ENCODE results near the gene SLC16A3. TPM values are rescaled to one million over a fixed set of nuclear protein-coding genes. Genes with fewer than 3 reads are reported as not detected.

Gene SLC16A3
- total RNA-seq, 1 donor from 2014 or later: 21.0 TPM

DNA sequence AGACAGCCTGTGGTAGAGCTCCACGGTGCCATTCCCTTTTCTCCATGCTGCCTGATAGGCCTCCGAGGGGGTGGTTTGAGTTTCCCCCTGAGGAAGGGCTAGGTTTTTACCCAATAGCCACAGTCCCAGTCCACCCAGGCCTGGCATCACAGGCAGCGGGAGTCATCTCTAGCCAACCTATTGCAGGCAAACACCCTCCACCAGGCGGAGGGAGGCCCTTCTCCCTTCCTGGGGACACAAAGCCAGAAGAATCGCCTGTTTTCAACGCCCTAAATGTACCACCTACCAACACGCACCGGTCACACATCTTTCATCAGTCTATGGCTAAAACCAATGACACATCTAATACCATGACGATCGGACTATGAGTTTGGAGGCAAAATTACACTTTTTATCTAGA, 37.3 kb downstream of the SLC16A3 start:
- TF ChIP-seq CTCF (IDR thresholded peaks at IDR 0.05) (no peak), EZH2phosphoT487 (IDR thresholded peaks at IDR 0.05) (no peak)
- no peaks in the 10 kb centered on the region for H3K27me3 ChIP-seq
- peaks cover 95% of the 10 kb centered on the region for H4K20me1 ChIP-seq (ENCODE audit: low read depth)
- no peak overlapping the region for H2AFZ ChIP-seq (replicated peaks)
- H3K79me2 ChIP-seq (ENCODE audit: low read depth): peaks cover 100% of the 10 kb centered on the region
- H3K27ac Mint-ChIP-seq: no peak overlapping the region
- H3K9me3 ChIP-seq (ENCODE audit: low read depth): no peaks in the 10 kb centered on the region
- H3K36me3 ChIP-seq: peaks cover 14% of the 10 kb centered on the region
- H3K27ac ChIP-seq: no peak overlapping the region
- no peaks in the 10 kb centered on the region for H3K9me3 Mint-ChIP-seq
- H3F3A ChIP-seq (ENCODE audit: low read depth): peaks cover 6% of the 10 kb centered on the region
- H3K27me3 Mint-ChIP-seq (ENCODE audit: insufficient read depth, low read depth): peaks cover 2% of the 10 kb centered on the region
- no peak for DNase-seq (ENCODE audit: low spot score)
- peak overlapping the region; percentile 2 for H3K4me3 Mint-ChIP-seq
- H3K36me3 Mint-ChIP-seq: peaks cover 54% of the 10 kb centered on the region
- H3K4me2 ChIP-seq: no peak overlapping the region
- H3K9ac ChIP-seq: no peak overlapping the region
- H3K4me3 ChIP-seq: no peak overlapping the region
- H3K4me1 Mint-ChIP-seq: peaks cover 28% of the 10 kb centered on the region
- H3K4me1 ChIP-seq: peaks cover 6% of the 10 kb centered on the region

DNA sequence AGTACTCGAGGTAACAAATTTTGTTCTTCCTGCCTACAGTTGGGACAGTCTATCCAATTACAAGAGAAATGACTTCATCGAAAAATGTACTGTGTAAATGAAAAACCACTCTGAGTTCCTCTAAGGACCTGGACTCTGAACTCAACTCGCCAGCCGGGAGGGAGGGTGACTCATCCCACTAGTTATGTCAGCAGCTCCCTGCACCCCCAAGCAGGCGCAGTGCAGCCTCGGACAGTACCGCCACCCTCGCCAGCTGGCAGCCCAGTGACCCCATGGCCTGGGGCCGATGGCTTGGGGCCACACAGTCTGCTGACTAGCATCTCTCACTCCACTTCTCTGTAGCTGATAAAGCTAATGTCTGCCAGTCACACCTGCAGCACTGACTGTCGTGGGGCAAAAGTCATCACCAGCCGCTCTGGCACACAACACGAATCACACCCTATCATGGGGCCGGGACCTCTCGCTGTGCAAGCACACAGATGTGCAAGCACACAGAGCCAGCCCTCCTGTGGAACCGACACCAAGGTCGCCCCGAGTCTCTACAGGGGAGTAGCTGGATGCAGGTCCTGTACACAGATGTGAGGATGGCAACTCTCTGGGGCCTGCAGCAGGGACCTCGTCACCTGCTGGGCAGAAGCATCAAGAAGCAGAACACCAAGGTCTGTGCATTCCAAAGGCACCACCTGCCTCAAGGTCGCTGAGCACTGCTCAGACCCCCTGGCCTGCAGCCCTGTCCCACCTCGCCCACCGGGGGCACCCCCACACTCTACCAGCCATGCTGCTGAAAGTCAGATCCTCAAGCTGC, 38.9 kb downstream of the SLC16A3 start:
- no peak overlapping the region for H3K27ac ChIP-seq
- TF ChIP-seq EZH2phosphoT487 (IDR thresholded peaks at IDR 0.05): no peak
- no peak for TF ChIP-seq EZH2 (IDR thresholded peaks at IDR 0.05)
- no peak for TF ChIP-seq CTCF (IDR thresholded peaks at IDR 0.05)
- H3K27me3 ChIP-seq: no peaks in the 10 kb centered on the region
- H3K9me3 ChIP-seq (ENCODE audit: low read depth): no peaks in the 10 kb centered on the region
- no peak overlapping the region for H3K4me3 ChIP-seq
- peaks cover 43% of the 10 kb centered on the region for H3K36me3 Mint-ChIP-seq
- peaks cover 2% of the 10 kb centered on the region for H3K27me3 Mint-ChIP-seq (ENCODE audit: insufficient read depth, low read depth)
- H3K9me3 Mint-ChIP-seq: no peaks in the 10 kb centered on the region
- H4K20me1 ChIP-seq (ENCODE audit: low read depth): peaks cover 98% of the 10 kb centered on the region
- no peak overlapping the region for H3K4me2 ChIP-seq
- DNase-seq (ENCODE audit: low spot score): no peak
- no peak overlapping the region for H3K4me3 Mint-ChIP-seq
- H3K79me2 ChIP-seq (ENCODE audit: low read depth): peaks cover 100% of the 10 kb centered on the region
- H3K4me1 Mint-ChIP-seq: peaks cover 40% of the 10 kb centered on the region
- H2AFZ ChIP-seq (replicated peaks): no peak overlapping the region
- peaks cover 18% of the 10 kb centered on the region for H3K4me1 ChIP-seq
- H3K9ac ChIP-seq: no peak overlapping the region
- no peak overlapping the region for H3K27ac Mint-ChIP-seq
- H3K36me3 ChIP-seq: peaks cover 9% of the 10 kb centered on the region
- peaks cover 7% of the 10 kb centered on the region for H3F3A ChIP-seq (ENCODE audit: low read depth)

DNA sequence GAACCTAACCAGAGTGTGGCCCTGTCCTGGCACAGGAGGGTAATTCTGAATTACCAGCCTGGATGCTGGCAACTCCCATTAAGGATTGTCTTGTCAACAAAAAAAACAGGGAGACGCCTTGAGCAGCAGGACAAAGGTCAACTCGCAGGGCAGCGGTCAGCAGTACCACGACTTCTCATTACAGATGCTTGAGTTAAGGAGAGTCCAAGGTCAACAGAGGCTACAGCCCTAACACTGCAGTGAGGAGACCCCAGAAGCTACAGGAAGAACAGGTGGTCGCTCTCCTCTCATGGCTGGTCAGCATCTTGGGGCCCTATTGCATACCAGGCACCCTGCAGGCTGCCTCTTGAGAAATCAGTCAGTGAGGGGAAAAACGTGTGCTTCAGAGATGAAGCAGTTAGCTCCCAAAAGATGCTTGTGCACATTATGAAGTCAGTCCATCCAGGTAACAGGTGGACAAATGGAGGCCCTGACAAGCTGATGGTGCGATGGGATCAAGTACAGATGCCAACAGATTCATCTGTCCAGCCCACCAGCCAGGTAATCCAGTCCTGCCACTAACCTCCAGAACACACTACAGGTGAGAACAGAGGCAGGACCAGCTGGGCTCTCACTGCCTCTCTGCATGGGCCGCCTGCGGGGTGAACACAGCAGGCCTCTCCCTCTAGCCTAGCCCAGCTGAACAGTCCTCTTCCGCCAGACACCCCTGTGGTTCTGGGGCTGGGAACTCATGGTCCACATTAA, 40.5 kb downstream of the SLC16A3 start:
- Histone ChIP-seq H3K79me2 (ENCODE audit: low read depth) (peaks cover 89% of the 10 kb centered on the region), H3K4me2 (no peak overlapping the region), H2AFZ (replicated peaks) (no peak overlapping the region), H3K9me3 (ENCODE audit: low read depth) (no peaks in the 10 kb centered on the region), H3K4me1 (peaks cover 18% of the 10 kb centered on the region), H3K27ac (no peak overlapping the region), H3F3A (ENCODE audit: low read depth) (peaks cover 9% of the 10 kb centered on the region), H4K20me1 (ENCODE audit: low read depth) (peaks cover 84% of the 10 kb centered on the region), H3K4me3 (no peak overlapping the region), H3K9ac (no peak overlapping the region), H3K36me3 (peaks cover 9% of the 10 kb centered on the region), H3K27me3 (peaks cover 2% of the 10 kb centered on the region)
- H3K9me3 Mint-ChIP-seq: no peaks in the 10 kb centered on the region
- H3K36me3 Mint-ChIP-seq: peaks cover 39% of the 10 kb centered on the region
- H3K27ac Mint-ChIP-seq: no peak overlapping the region
- TF ChIP-seq EZH2phosphoT487 (IDR thresholded peaks at IDR 0.05) (no peak), EZH2 (IDR thresholded peaks at IDR 0.05) (no peak), CTCF (IDR thresholded peaks at IDR 0.05) (no peak)
- no peak overlapping the region for H3K4me3 Mint-ChIP-seq
- no peak for DNase-seq (ENCODE audit: low spot score)
- H3K4me1 Mint-ChIP-seq: peaks cover 40% of the 10 kb centered on the region
- peaks cover 2% of the 10 kb centered on the region for H3K27me3 Mint-ChIP-seq (ENCODE audit: insufficient read depth, low read depth)

Measured in neural progenitor cell (in vitro differentiated cells).